K562 (cell line): ENCODE results near the gene COQ10B. TPM values are rescaled to one million over a fixed set of nuclear protein-coding genes. Genes with fewer than 3 reads are reported as not detected.

Source experiments
- ATAC-seq: fragments of 200-7000 bp; cut with Tn5 transposase; 3 replicates; pipeline ENCODE4 v1.9.1; 2020; ENCODE audit warnings: moderate library complexity
- BruUV-seq: library from RNA; stranded (reverse); fragments of 400-500 nt; replicated peaks from 2 replicates; lab custom pipeline; 2021; lab: Mats Ljungman, UMichigan
- CTCF ChIA-PET: fragments of 300-600 bp; formaldehyde crosslinking; extraction: SDS; loops from one replicate; lab custom pipeline; 2021; ENCODE audit warnings: low intra/inter-chr PET ratio; lab: Yijun Ruan, JAX
- POLR2A ChIA-PET: fragments of 300-600, 350-650 bp; sonication (Branson Sonifier 250); formaldehyde crosslinking; extraction: SDS; loops from one replicate; lab custom pipeline; 2021; ENCODE audit warnings: antibody characterized with exemption, inconsistent platforms; lab: Yijun Ruan, JAX
- DNase-seq, 4 experiments: peaks; one replicate each; pipeline versions ENCODE4 v3.0.0 to v3.0.0-alpha.2; 2011 to 2018; ENCODE audit warnings: low spot score in 3 of 4, mixed read lengths in 3 of 4; ENCODE audit errors: extremely low read depth in 1 of 4
- FAIRE-seq: peaks from 2 replicates; lab custom pipeline; 2011; peaks lifted over from hg19 to GRCh38; lab: Jason Lieb, UNC
- H2AFZ ChIP-seq: 2 replicates; pipeline ENCODE4 v1.6.0; 2011; ENCODE audit warnings: low read depth, low read length, control low read depth, inconsistent platforms
- H3K27ac ChIP-seq: fragments of 200-600 bp; 3 replicates; pipeline ENCODE4 v1.8.0; 2011; ENCODE audit warnings: low read depth, mild to moderate bottlenecking, control low read depth, inconsistent platforms, low read length, moderate library complexity, mixed read lengths; ENCODE audit errors: extremely low read depth
- H3K27me3 ChIP-seq, 2 experiments: fragments of 300-600 bp in 1 of 2; 2 replicates in 1 of 2; 3 replicates in 1 of 2; pipeline versions ENCODE4 v1.6.0 to v1.8.0; 2011; ENCODE audit warnings: inconsistent platforms in 2 of 2, low read length in 2 of 2, mild to moderate bottlenecking in 1 of 2, mixed read lengths in 1 of 2, moderate library complexity in 1 of 2; ENCODE audit not compliant: control insufficient read depth in 2 of 2, insufficient read depth in 2 of 2
- H3K36me3 ChIP-seq: fragments of 300-600 bp; 3 replicates; pipeline ENCODE4 v1.8.0; 2011; ENCODE audit warnings: mild to moderate bottlenecking, low read length, inconsistent platforms; ENCODE audit not compliant: control insufficient read depth, insufficient read depth
- H3K4me1 ChIP-seq, 2 experiments: fragments of 200-600 bp in 1 of 2; replicated peaks in 1 of 2; 2 replicates in 1 of 2; 3 replicates in 1 of 2; pipeline versions ENCODE4 v1.5.1 to v1.8.0; 2011; ENCODE audit warnings: inconsistent platforms in 2 of 2, low read length in 2 of 2, mild to moderate bottlenecking in 1 of 2, mixed read lengths in 1 of 2, moderate library complexity in 1 of 2; ENCODE audit not compliant: control insufficient read depth in 2 of 2, insufficient read depth in 2 of 2
- H3K4me2 ChIP-seq: 2 replicates; pipeline ENCODE4 v1.6.1; 2011; ENCODE audit warnings: low read length, control low read depth, inconsistent platforms, mixed read lengths; ENCODE audit not compliant: insufficient read depth
- H3K4me3 ChIP-seq: fragments of 200-600 bp; sonication (generic), shearing (Covaris generic); 2 replicates; pipeline ENCODE4 v1.5.1; 2016; ENCODE audit warnings: control low read depth, inconsistent platforms
- H3K79me2 ChIP-seq: fragments of 200-600 bp; 3 replicates; pipeline ENCODE4 v1.8.0; 2011; ENCODE audit warnings: low read length, inconsistent platforms; ENCODE audit not compliant: control insufficient read depth, insufficient read depth
- H3K9ac ChIP-seq, 2 experiments: 2 replicates each; pipeline versions ENCODE4 v1.6.0 to v1.6.1; 2011; ENCODE audit warnings: low read depth in 2 of 2, low read length in 2 of 2, control low read depth in 1 of 2, inconsistent platforms in 1 of 2, mild to moderate bottlenecking in 1 of 2, mixed read lengths in 1 of 2; ENCODE audit not compliant: insufficient read depth in 1 of 2
- H3K9me1 ChIP-seq: one replicate; pipeline ENCODE4 v1.6.0; 2011; ENCODE audit warnings: inconsistent platforms, mild to moderate bottlenecking, low read length, moderate library complexity; ENCODE audit not compliant: control insufficient read depth, insufficient read depth
- H3K9me3 ChIP-seq: replicated peaks from 2 replicates; pipeline ENCODE4 v1.5.1; 2011; ENCODE audit warnings: low read depth, low read length, inconsistent platforms; ENCODE audit not compliant: control insufficient read depth, insufficient read depth
- H4K20me1 ChIP-seq: replicated peaks from 2 replicates; pipeline ENCODE4 v1.6.1; 2011; ENCODE audit warnings: low read length, inconsistent platforms, mixed read lengths; ENCODE audit not compliant: control insufficient read depth, insufficient read depth
- C11orf30 ChIP-seq: fragments of 450-650 bp; IDR thresholded peaks from 2 replicates; pipeline ENCODE4 v1.6.1; 2016; ENCODE audit warnings: low read depth, mild to moderate bottlenecking
- FOXA3 ChIP-seq, 2 experiments: fragments of 450-650 bp in 1 of 2; sonication (generic) in 1 of 2; formaldehyde crosslinking; IDR thresholded peaks in 1 of 2; conservative IDR thresholded peaks in 1 of 2; 2 replicates each; pipeline versions ENCODE4 v1.4.0 to v1.8.0; 2020 to 2022; ENCODE audit warnings: mild to moderate bottlenecking in 2 of 2, missing genetic modification reagents in 1 of 2
- JUN ChIP-seq, 2 experiments: sonication (generic) in 1 of 2; formaldehyde crosslinking in 1 of 2; IDR thresholded peaks; 2 replicates each; pipeline versions ENCODE4 v1.6.1 to v1.8.0; 2012 to 2022; ENCODE audit warnings: borderline replicate concordance in 2 of 2, mild to moderate bottlenecking in 2 of 2, improper control_type of control experiment in 1 of 2, low read depth in 1 of 2, low read length in 1 of 2, missing genetic modification reagents in 1 of 2
- MAFF ChIP-seq: IDR thresholded peaks from 2 replicates; pipeline ENCODE4 v1.6.1; 2012; ENCODE audit warnings: low read length, improper control_type of control experiment
- MAFG ChIP-seq: fragments of 450-650 bp; conservative IDR thresholded peaks from 2 replicates; pipeline ENCODE4 v1.6.1; 2016; ENCODE audit warnings: missing genetic modification characterization, missing compliant biosample characterization
- MAFK ChIP-seq: IDR thresholded peaks from 2 replicates; pipeline ENCODE4 v1.6.1; 2011; ENCODE audit warnings: low read length, improper control_type of control experiment
- WHSC1 ChIP-seq: IDR thresholded peaks from one replicate; pipeline ENCODE4 v1.6.1; 2012; ENCODE audit warnings: low read length, control low read depth, inconsistent platforms
- ZNF146 ChIP-seq: IDR thresholded peaks from one replicate; pipeline ENCODE4 v1.6.1; 2018; ENCODE audit warnings: missing compliant biosample characterization; ENCODE audit not compliant: unreplicated experiment
- ZNF316 ChIP-seq: fragments of 450-650 bp; IDR thresholded peaks from 2 replicates; pipeline ENCODE4 v1.6.1; 2016
- ZNF668 ChIP-seq: fragments of 250-450 bp; sonication (Bioruptor Pico); IDR thresholded peaks from 2 replicates; pipeline ENCODE4 v1.8.0; 2022; ENCODE audit warnings: mild to moderate bottlenecking, inconsistent platforms
- whole genome bisulfite sequencing: fragments of 100-300 bp; shearing (Covaris generic); methylation state at CpG from one replicate; pipeline ENCODE4 v1.1.6; 2016; ENCODE audit warnings: low coverage, mixed read lengths; ENCODE audit not compliant: insufficient coverage; ENCODE audit errors: missing lambda C conversion rate; 5-methylcytosine and 5-hydroxymethylcytosine counted together
- in situ Hi-C: fragments of 300-500 bp; cut with MboI; formaldehyde crosslinking; loops from 4 replicates; pipeline ENCODE4 v1.15.0; 2018; ENCODE audit warnings: inconsistent platforms, mixed read lengths
- intact Hi-C: fragments of 100-400 bp; cut with micrococcal nuclease; formaldehyde crosslinking; loops from 2 replicates; pipeline ENCODE4 v1.14.2; 2022
- polyA plus RNA-seq, 8 experiments: library from polyadenylated mRNA; depleted of rRNA in 4 of 8; stranded (reverse) in 5 of 8; unstranded in 3 of 8; fragments of >200 nt; fragmentation: Nextera tagmentation in 2 of 8; fragmentation: Illumina TruSeq in 1 of 8; extraction: Ambion mirVana in 2 of 8; extraction: Trizol in 1 of 8; gene quantifications; 2 replicates each; pipeline versions ENCODE4 v1.2.1 to v1.2.3, GENCODE V29; 2011 to 2014; ENCODE audit warnings: inconsistent platforms in 1 of 8, missing spikeins in 1 of 8
- total RNA-seq, 7 experiments: library from RNA; depleted of rRNA in 6 of 7; stranded (reverse); fragments of >200 nt in 6 of 7; fragmentation: Illumina TruSeq in 2 of 7; extraction: Trizol in 2 of 7; gene quantifications; 2 replicates each; pipeline versions ENCODE4 v1.2.1 to v1.2.3, GENCODE V29; 2011 to 2021; ENCODE audit warnings: low replicate concordance in 1 of 7
- TF ChIP-seq, protein P1 (sequence below): fragments of 250-450 bp; sonication (Bioruptor Pico); IDR thresholded peaks from 2 replicates; pipeline ENCODE4 v1.8.0; 2022; ENCODE audit warnings: inconsistent platforms
- TF ChIP-seq, protein P2 (sequence below): fragments of 450-650 bp; IDR thresholded peaks from 2 replicates; pipeline ENCODE4 v1.6.1; 2016; ENCODE audit warnings: low read depth, mild to moderate bottlenecking, moderate library complexity

COQ10B gene
- total and polyA plus RNA-seq, 9 of the 15 experiments (the other 6 are each of a cell fraction or from before 2014, with no cell fraction given): 3.1 to 13.1 (median 7.7) TPM

- TF ChIP-seq JUN (IDR thresholded peaks at IDR 0.05; ENCODE audit: borderline replicate concordance, low read depth, low read length): peak; percentile 28; the same call in 1 of the 2 replicates
- no peak for TF ChIP-seq JUN (CRISPR knock-in tag; IDR thresholded peaks at IDR 0.05; ENCODE audit: borderline replicate concordance)
- TF ChIP-seq ZNF146: no peak
- TF ChIP-seq, protein P1, sequence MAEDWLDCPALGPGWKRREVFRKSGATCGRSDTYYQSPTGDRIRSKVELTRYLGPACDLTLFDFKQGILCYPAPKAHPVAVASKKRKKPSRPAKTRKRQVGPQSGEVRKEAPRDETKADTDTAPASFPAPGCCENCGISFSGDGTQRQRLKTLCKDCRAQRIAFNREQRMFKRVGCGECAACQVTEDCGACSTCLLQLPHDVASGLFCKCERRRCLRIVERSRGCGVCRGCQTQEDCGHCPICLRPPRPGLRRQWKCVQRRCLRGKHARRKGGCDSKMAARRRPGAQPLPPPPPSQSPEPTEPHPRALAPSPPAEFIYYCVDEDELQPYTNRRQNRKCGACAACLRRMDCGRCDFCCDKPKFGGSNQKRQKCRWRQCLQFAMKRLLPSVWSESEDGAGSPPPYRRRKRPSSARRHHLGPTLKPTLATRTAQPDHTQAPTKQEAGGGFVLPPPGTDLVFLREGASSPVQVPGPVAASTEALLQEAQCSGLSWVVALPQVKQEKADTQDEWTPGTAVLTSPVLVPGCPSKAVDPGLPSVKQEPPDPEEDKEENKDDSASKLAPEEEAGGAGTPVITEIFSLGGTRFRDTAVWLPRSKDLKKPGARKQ (CRISPR knock-in tag): no peak
Measured at GRCh38 chr2:197453123-197453913, at the start of gene COQ10B (continued).

GRCh38 chr2:197405582-197405981, 47.8 kb upstream of the COQ10B start:
- Histone ChIP-seq H3K9me1 (no peaks in the 10 kb centered on the region), H3K4me1 (no peaks in the 10 kb centered on the region), H3K4me2 (no peak overlapping the region), H3K4me3 (no peak overlapping the region), H3K9me3 (no peaks in the 10 kb centered on the region), H3K36me3 (peaks cover 93% of the 10 kb centered on the region), H2AFZ (no peak overlapping the region), H3K79me2 (no peaks in the 10 kb centered on the region; the same call in 2 of the 3 replicates), H3K27me3 (no peaks in the 10 kb centered on the region), H4K20me1 (no peaks in the 10 kb centered on the region), H3K27ac (no peak overlapping the region), H3K9ac (no peak overlapping the region)
- ChIA-PET CTCF (no interaction called here), POLR2A (interaction anchor here (1.6 kb wide), 1 partner anchor 9 kb away, joined by 4 read pairs; no protein-coding TSS in a partner anchor)
- no peak for DNase-seq
- no peak for TF ChIP-seq ZNF668 (CRISPR knock-in tag)
- TF ChIP-seq MAFF: peak; percentile 62
- TF ChIP-seq WHSC1: no peak
- TF ChIP-seq MAFG: peak; percentile 40
- peak; percentile 78 for TF ChIP-seq MAFK
- peak; percentile 69; the same call in 1 of the 2 replicates for TF ChIP-seq C11orf30
- no peak for TF ChIP-seq FOXA3 (CRISPR knock-in tag; conservative IDR thresholded peaks at IDR 0.05 in 1 of 2, IDR thresholded peaks at IDR 0.05 in 1 of 2)
- TF ChIP-seq ZNF316: peak; percentile 85
- TF ChIP-seq, protein P2, sequence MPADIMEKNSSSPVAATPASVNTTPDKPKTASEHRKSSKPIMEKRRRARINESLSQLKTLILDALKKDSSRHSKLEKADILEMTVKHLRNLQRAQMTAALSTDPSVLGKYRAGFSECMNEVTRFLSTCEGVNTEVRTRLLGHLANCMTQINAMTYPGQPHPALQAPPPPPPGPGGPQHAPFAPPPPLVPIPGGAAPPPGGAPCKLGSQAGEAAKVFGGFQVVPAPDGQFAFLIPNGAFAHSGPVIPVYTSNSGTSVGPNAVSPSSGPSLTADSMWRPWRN: no peak
- intact Hi-C loops: no loop called here
- 79% methylated on average over 2 of the region's 2 CpGs for WGBS
- no TSS peak for BruUV-seq
- FAIRE-seq: no peak
- in situ Hi-C loops: no loop called here
- ATAC-seq: no peak
